Measurements from ENCODE around the gene PPP1R2.

GRCh38 chr3:195570912-195571311 lies 27.8 kb upstream of the PPP1R2 start:
- TF ChIP-seq POLR2A (IDR thresholded peaks at IDR 0.05), result no peak
- TF ChIP-seq, protein P1, sequence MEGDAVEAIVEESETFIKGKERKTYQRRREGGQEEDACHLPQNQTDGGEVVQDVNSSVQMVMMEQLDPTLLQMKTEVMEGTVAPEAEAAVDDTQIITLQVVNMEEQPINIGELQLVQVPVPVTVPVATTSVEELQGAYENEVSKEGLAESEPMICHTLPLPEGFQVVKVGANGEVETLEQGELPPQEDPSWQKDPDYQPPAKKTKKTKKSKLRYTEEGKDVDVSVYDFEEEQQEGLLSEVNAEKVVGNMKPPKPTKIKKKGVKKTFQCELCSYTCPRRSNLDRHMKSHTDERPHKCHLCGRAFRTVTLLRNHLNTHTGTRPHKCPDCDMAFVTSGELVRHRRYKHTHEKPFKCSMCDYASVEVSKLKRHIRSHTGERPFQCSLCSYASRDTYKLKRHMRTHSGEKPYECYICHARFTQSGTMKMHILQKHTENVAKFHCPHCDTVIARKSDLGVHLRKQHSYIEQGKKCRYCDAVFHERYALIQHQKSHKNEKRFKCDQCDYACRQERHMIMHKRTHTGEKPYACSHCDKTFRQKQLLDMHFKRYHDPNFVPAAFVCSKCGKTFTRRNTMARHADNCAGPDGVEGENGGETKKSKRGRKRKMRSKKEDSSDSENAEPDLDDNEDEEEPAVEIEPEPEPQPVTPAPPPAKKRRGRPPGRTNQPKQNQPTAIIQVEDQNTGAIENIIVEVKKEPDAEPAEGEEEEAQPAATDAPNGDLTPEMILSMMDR (IDR thresholded peaks at IDR 0.05), result no peak
- TF ChIP-seq EP300 (IDR thresholded peaks at IDR 0.05; ENCODE audit: low read depth), result no peak
- no peak for TF ChIP-seq POLR2AphosphoS5 (IDR thresholded peaks at IDR 0.05)

All from transverse colon (tissue), 4 donors.